NK-92 (cell line): ENCODE results near the gene CAPN13.

Experiments used
- DNase-seq: peaks from one replicate; lab custom pipeline; 2025; ENCODE audit not compliant: unreplicated experiment; lab: John Stamatoyannopoulos, UW

CAPN13 gene

DNA sequence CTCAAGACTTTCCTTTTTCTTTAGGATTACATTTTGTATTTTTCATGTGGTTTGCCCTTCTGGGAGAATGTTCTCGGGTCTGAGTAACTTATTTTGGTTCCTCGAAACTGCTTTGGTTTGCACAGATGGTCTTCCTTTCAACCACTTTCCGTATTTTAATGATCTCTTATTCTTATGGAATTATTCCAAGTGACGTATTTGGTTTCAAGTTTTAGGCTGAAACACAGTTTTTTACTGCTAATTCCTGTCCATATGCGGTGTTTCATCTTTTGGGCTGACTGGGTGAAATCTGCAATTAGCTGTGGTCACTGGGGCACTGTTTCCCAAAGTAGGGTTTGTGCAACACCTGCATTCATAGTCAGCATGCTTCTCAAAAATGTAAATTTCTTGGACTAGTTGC lies 122.7 kb downstream of the CAPN13 start:
- DNase-seq: no peak

DNA sequence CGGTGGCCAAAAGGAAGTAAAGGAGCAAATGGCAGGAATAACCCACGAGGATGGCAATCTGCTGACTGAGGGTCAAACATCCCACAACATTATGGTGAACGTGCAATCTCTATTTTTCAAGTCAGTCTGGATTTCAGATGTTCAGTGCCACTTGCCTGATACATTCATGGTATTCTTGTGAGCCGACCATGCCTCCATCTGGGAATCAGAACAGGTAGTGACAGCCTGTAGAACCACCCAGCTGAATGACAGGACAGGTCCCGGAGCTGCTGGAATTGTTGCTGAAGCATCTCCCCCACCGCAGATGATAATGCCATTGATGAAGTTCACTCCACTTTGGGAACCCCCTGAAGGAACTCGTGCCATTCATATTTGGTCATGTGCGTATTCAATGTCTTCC lies 123.2 kb downstream of the CAPN13 start:
- DNase-seq: no peak

DNA sequence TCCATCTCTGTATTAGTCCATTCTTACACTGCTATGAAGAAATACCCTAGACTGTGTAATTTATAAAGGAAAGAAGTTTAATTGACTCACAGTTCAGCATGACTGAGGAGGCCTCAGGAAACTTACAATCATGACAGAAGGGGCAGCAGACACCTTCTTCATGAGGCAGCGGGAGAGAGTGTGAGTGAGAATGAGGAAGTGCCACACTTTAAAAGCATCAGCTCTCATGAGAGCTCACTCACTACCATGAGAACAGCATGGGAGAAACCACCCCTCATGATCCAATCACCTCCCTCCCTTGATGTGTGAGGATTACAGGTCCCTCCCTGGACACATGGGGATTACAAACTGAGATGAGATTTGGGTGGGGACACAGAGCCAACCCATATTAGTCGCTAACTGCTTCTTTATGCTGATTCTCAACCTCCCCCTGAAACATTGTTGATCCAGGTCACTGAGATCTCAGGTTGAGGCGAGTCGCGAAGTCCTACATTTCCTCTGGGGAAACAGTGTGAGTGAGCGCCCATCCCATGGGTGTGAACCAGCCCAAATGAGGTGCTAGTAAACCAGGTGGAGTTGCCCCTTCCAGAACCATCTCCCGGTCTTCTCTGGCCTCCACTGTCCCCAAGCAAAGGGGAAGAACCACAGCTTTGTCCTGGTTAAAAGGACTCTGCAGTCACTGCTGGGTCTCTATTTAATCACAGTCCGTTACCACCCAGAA lies 123.8 kb downstream of the CAPN13 start:
- no peak for DNase-seq

DNA sequence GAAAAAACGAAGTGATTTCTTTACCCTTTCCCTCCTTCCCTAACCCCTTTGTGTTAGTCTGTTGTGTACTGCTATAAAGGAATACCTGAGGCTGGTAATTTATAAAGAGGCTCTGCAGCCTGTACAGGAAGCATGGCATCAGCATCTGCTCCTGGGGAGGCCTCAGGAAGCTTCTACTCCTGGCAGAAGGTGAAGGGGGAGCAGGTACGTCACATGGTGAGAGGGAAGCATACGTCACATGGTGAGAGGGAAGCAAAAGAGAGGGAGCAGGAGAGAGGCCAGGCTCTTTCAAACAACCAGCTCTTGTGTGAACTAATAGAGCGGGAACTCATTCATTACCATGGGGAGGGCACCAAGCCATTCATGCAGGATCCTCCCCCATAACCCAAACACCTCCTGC lies 126.2 kb downstream of the CAPN13 start:
- DNase-seq: no peak

DNA sequence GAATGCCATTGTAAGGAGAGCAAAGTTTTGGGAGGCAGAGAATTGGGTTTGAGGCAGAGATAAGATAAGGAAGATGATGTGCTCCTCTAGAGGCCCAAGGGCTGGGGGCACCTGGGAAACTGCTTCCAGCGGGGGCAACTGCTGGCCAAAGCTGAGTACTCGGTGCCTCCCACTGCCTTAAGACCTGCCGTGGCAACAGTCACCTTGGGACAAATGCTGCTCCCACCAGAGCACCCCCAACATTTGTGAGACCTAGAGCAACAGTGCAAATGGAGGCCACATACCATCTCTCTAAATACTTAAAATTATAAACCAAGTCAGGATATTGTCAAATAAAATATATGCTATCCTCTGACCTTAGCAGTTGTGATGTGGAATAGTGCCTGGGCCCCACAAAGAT lies 127.1 kb downstream of the CAPN13 start:
- no peak for DNase-seq

DNA sequence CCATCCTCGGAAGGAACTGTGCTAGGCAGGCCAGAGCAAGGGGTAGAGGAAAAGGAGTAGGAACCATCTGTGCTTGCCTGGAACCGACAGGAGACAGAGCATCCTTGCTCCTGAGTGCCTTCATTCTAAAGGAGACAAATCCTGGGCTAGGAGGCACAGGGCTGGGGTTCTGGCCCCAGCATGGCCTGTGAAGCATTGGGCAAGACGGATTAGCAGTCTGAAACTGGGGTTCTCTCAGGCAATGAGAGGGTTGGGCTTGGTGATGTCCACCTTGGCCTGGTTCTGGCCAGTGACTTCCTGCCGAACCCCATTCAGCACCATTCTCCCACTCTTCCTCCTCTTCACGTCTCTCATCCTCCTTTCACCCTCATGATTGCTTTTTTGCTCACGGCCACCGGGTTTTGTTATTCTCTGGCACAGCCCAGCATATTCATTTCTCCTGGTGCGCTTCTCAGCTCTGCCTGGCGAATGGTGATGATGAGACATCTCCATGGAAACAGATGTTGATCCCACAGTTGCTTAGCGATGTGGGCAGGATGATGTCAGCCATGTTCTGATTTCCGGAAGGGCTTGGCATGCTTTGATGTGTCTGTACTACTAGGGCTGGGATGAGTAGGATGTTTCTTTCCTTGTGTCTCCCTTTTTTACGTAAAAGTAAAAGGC lies 127.7 kb downstream of the CAPN13 start:
- no peak for DNase-seq

DNA sequence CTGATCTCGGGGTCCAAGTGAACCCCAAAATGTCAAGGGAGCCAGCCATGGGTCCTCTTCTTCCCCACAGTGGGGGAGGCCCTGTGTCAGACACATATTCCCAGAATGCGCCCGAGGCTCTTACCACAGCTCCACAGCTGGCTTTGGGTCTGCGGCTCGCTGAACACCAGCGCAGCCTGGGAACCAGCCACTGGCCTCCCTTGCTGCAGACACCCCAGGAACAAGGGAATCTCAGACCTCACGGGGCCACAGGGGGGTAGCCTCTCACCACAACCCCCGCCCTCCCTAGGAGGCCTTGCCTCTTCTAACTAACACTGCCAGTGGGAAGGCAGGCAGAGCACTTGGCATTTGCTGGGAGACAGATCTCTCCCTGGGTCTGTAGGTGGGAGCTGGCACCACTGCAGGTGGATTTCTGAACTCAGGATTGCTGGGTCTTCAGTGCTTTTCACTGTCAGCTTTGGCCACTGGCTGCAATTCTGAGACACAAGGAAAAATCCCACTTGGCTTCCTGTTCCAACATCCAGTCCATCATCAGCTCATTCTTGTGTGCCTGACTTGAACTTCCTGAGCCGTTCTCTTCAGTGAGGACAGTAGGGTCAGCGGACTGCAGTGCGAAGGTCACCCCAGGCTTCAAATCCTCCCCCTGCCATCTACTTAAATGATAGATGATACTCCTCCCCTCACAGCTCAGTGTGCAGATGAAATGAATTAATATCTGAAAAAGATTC lies 128.7 kb downstream of the CAPN13 start:
- DNase-seq: no peak

DNA sequence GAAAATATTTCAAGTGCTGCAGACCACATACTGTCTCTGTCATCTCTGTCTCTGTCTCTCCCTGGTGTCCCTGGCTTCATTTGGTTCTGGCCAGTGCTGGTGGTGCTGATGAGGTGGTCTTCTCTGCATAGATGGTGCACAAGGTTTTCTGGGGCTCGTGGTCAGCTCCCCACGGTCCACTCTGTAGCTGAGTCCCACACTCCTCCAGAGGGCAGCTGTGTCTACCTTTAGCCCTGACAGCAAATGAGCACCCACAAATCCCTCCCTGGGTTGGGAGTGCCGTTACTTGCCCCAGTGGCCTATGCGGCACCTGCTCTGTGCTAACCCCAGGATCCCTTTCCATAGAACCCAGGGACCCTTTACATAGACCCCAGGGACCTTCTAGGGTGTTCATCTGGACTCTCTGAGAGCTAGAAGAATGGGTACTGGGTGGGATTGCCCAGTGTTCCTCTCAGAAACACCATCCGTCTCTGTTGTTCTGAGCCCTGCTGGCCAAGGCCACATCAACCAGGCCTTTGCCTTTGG lies 129.3 kb downstream of the CAPN13 start:
- no peak for DNase-seq

DNA sequence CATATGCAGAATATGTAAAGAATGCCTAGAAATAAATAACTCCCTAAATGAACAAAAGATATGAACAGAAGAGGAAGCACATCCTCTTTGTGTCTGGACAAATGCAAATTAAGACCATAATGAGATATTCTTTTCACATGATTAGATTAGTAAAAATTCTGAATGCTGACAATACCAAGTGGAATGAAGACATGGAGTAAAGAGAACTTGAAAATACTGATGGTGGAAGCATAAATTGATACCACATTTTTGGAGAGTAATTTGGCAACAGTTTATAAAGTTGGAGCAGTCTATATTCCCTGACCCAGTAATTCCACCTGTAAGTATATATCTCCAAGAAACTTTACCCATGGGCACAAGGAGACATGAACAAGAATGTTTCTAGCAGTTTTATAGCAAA lies 130.0 kb downstream of the CAPN13 start:
- no peak for DNase-seq

DNA sequence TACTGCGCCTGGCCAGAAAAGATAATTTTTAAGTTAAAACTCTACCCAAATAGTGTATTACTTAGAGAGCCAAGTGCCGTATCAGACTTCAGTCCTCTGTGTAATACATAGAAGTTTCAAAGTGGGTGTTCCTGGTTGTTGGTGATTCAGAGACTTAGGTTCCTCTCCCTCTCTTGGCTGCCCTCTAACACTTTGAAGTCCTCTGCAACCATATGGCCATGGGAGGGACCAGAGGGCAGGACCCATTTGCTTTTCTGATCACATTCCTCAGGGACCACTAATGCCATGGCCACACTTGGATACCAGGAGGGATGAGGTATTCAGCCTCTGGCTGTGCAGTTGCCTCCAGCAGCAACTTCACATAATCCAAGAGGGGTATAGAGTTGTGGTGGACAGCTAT lies 131.5 kb downstream of the CAPN13 start:
- no peak for DNase-seq

DNA sequence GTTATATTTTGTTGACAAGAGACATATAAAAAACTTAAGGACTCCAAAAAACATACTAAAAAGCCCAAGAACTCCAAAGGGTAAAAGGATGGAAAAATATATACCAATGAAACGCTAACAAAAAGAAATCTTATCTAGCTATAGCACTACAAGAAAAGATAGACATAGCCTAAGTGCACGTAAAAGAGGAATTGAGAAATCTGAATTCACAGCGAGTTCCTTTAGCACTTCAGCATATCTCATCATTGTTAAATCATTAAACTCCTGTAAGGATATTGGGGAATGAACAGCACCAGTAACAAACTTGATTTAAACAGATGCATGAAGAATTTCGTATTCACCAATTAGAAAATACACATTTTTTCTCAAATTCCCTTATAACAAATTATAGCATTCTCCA lies 134.1 kb downstream of the CAPN13 start:
- DNase-seq: no peak
